Ureter (tissue), 1 donor: ENCODE results near the gene LPA. TPM values are rescaled to one million over a fixed set of nuclear protein-coding genes. Genes with fewer than 3 reads are reported as not detected.
"Not testable (repeated sequence)": the region's sequence is repeated elsewhere in the genome, so short reads cannot be mapped to it uniquely, and the experiment has no call there.

Experiments used
- DNase-seq: peaks from one replicate; pipeline ENCODE4 v3.0.0-alpha.2; 2020; ENCODE audit warnings: low spot score
- total RNA-seq: library from RNA; stranded (reverse); gene quantifications from one replicate; pipeline ENCODE4 v1.2.4, GENCODE V29; 2023
- donor health status: DM: yes; HTN: yes; CAD: no.

Gene LPA, protein sequence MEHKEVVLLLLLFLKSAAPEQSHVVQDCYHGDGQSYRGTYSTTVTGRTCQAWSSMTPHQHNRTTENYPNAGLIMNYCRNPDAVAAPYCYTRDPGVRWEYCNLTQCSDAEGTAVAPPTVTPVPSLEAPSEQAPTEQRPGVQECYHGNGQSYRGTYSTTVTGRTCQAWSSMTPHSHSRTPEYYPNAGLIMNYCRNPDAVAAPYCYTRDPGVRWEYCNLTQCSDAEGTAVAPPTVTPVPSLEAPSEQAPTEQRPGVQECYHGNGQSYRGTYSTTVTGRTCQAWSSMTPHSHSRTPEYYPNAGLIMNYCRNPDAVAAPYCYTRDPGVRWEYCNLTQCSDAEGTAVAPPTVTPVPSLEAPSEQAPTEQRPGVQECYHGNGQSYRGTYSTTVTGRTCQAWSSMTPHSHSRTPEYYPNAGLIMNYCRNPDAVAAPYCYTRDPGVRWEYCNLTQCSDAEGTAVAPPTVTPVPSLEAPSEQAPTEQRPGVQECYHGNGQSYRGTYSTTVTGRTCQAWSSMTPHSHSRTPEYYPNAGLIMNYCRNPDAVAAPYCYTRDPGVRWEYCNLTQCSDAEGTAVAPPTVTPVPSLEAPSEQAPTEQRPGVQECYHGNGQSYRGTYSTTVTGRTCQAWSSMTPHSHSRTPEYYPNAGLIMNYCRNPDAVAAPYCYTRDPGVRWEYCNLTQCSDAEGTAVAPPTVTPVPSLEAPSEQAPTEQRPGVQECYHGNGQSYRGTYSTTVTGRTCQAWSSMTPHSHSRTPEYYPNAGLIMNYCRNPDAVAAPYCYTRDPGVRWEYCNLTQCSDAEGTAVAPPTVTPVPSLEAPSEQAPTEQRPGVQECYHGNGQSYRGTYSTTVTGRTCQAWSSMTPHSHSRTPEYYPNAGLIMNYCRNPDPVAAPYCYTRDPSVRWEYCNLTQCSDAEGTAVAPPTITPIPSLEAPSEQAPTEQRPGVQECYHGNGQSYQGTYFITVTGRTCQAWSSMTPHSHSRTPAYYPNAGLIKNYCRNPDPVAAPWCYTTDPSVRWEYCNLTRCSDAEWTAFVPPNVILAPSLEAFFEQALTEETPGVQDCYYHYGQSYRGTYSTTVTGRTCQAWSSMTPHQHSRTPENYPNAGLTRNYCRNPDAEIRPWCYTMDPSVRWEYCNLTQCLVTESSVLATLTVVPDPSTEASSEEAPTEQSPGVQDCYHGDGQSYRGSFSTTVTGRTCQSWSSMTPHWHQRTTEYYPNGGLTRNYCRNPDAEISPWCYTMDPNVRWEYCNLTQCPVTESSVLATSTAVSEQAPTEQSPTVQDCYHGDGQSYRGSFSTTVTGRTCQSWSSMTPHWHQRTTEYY (N-terminal part only)
- 2.5 TPM for total RNA-seq

DNA sequence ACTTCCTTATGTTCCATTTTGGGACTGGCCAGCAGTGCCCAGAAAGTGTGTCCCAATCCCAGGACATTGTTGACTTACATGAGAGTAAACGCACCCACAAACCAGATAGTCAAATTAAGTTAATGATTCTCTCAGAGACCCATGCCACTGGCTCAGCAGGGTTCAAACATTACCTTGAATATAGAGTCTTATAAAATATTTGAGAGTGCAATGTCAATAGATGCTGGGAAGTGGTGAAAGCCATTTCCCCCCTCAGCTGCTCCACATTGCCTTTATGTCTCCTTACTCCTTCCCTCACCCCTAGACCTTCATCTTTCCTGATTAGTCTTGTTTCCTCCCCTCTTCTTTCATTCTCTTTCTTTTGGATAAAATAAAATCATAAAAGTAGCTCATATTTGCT lies at the start of gene LPA:
TSS of gene LPA (minus strand) at position 78 of the 400 bp plus-strand sequence. CDS start at position 17, 61 bp downstream.
- DNase-seq: not testable (repeated sequence)

DNA sequence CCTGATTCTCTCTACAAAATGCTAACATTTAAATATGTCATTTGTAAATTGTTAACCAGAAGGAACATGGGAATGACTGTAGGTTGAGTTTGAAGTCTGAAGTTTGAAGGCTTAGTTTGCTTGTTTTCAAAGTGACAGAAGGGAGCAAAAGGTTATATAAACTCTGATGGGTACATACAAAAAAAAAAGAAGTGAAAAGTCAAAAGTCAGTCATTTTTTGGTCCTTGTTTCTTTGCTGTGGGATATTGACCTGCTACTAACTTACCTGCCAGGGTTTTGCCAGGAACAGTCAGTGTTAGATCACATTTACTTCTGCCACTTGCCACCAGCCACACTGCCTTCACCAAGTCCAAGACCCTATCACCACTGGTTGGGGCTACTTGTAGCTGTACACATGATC lies 44.9 kb upstream of the LPA start:
- not testable (repeated sequence) for DNase-seq

DNA sequence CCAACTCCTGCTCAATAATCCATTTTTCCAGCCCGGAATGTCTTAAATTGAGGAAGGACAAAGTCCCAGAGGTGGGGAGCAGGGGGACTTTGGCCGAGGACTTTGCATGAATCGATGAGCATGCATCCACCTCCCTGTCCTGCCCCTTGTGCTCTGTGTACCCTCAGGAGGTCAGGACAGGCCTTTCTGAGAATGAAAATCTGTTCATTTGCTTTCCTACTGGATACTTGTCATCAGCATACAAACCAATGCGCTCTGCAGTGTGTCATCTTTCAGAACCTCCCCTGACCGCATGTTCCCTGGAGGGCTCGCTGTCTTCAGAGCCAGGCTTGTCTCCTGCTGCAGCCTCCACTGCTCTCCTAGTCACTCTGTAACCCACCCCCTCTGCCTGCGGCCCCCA lies 40.6 kb upstream of the LPA start:
- DNase-seq: not testable (repeated sequence)

DNA sequence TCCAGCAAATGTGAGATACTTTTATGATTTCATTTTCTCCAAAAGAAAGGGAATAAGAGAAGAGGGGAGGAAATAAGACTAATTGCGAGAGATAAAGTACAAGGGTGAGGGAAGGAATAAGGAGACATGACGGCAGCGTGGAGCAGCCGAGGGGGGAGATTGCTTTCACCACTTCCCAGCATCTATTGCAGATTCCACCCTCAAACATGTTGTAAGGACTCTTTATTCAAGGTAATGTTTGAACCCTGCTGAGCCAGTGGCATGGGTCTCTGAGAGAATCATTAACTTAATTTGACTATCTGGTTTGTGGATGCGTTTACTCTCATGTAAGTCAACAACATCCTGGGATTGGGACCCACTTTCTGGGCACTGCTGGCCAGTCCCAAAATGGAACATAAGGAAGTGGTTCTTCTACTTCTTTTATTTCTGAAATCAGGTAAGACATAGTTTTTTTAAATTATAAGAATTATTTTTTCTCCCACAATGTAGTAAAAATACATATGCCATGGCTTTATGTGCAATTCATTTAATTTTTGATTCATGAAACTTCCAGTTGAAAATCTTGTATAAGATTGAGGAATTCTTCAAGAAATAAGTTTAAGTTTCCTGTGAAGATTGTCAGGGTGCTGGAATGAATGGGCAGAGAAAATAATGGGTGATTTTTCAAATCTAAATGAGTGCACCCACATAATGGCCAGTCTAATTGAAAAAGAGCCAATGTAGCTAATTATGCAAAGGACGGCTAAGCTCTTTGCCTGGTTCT lies 38.0 kb upstream of the LPA start, which contains the start of gene PLG:
TSS of gene PLG (plus strand) at position 327 of the 763 bp plus-strand sequence. CDS start at position 388, 61 bp downstream.
- not testable (repeated sequence) for DNase-seq

DNA sequence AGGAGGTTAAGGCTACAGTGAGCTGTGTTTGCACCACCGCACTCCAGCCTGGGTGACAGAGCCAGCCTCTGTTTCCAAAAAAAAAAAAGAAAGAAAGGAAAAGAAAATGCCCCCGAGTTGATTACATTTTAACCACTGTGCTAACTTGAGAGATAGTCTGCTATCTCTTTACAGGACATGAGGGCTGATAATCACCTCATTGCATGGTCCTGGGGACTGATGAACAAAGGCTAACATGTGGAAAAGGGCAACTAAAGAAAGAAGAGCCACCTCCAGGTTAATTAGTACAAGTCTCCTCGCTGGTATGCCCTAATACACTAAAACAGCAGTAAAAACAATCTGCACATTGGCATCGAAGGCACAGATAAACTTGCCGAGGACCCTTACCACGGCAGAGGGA lies 33.8 kb upstream of the LPA start:
- no peak for DNase-seq

DNA sequence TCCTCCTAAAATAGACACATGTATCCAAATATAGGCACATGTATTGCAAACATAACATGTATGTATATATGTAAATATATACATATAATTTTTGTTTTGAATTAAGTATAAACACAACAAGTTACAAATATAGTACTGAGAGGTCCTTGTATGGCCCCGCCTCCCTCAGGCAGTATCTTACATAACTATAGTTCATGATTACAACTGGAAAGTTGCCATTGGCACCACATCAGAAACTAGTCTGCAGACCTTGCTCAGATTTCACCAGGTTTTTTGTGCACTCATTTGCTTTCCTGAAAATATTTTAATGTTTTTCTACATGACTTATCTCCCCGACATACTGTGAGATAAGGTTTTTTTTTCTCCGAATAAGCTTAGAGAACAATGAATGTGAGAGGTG lies 32.8 kb upstream of the LPA start:
- DNase-seq: not testable (repeated sequence)

DNA sequence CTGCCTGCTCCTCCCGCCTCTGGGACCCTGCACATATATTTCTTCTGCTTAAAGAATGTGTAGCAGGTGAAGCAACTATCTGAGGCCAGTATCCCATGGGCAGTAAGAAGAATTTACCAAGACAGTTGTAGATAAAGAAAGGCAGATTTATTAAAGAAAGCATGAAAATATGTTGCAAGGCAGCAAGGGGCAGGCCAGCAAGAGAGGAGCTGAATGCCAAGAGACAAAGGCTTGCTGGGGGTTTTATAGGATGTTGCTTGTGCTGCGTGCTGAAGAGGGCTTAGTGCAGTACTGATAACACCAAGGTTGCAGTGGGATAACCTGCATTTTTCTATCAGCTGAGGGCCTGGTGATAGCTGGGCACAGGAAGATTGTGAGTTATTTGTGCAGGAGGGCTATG lies 31.5 kb upstream of the LPA start:
- not testable (repeated sequence) for DNase-seq

DNA sequence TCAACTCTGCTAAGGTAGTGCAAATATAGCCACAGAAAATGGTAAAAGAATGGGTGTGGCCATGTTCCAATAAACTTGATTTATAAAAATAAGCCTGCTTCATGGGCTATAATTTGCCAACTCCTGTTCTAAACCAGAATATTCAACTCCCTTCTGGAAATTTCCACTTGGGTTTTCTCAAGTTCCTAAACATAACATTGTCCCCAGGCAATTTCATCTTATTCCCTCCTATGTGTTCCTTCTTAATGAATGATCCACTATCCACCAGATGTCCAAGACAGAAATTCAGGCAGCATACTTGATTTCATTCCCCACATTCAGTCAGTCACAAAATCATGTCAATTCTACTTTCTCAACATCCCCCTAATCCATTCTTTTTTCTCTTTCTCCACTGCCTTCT lies 30.9 kb upstream of the LPA start:
- not testable (repeated sequence) for DNase-seq

DNA sequence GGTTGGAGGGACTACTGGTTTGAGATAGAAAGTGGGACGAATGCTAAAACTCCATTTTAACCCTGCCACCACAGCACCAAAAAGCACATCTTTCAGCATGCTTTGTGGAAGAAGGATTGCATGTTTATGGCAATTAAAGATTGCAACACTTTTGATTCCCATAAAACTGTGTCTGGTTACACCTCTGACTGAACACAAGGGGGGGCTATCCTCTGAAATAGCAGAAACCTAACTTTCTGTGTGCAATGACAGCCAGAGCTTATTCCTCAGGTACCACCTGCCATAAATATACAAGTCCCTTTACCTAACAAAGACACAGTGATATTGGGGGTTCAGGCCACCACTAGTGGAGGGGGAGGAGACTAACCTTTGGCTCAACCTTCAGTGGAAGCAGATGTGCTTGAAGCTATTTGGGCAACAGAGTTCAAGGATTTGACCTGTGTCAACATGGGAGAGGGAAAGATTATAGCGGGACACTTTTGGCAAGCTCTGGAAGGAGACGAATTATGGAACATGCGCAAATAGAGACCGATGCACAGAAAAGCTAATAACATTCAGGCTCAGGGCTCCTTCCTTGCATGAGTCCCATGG lies 28.4 kb upstream of the LPA start:
- no peak for DNase-seq

DNA sequence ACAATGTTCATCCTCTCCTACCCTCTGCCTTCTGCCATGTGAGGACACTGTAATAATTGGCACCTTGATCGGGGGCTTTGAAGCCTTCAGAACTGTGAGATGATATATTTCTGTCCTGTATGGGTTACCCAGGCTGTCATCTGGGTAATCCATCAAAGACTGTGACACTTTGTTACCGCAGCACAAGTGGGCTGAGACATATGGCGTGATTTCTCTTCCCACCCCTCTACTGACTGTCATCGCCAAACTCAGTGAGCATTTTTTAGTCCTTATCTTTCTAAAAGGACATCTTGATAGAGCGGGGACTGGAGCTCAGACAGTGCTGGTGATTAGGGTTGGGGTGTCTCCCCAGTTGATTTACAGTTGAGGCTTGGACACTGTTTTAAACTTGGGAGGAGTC lies 27.5 kb upstream of the LPA start:
- DNase-seq: no peak

DNA sequence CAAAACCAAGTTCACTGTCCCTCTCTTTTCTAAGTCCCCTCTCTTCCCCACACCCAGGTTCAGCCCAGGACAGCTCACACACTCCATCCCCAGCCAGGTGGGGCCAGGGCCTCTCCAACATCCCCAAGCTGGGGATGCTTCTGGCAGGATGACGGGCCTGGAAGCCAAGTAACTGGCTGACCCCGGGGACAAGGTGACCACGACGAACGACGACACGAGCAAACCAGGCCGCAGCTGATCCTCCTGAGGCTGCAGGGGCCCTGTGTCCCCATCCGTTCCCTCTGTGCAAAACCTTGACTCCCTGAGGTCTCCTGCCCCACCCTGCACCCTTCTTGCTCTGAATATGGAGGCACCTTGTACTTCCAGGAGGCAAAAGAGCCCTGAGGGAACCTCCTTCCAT lies 26.4 kb upstream of the LPA start:
- no peak for DNase-seq

DNA sequence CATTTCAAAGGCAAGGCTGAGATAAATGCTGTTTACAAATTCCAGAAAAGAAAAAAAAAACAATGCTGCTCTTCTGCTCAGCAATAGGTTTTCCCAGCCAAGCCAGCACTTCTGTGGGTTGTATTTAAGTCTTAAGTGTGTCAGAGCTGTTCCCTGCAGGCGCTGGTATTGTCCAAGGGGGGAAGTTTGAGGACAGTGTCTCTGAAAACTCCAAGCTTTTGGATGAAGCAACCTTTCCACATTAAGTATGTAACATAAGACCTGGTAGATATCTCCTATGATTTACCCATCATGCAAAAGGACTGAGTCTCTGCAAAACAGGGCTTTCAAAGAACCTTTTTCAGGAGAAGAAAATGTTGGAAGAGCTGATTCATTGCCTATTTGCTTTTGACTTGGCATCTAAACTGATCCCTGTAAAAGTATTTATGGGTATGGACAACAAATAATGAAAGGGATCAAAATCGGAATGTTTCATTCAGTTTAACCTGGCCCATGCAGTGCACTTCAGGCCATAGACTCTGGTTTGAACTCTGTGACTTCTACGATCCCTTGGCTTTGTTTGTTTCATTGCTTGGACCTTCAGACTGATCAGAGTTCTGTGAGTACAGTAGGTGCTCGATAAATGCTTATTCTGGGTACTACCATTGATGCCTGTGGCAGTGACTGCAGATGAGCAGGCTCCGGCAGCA lies 21.8 kb upstream of the LPA start:
- no peak for DNase-seq

DNA sequence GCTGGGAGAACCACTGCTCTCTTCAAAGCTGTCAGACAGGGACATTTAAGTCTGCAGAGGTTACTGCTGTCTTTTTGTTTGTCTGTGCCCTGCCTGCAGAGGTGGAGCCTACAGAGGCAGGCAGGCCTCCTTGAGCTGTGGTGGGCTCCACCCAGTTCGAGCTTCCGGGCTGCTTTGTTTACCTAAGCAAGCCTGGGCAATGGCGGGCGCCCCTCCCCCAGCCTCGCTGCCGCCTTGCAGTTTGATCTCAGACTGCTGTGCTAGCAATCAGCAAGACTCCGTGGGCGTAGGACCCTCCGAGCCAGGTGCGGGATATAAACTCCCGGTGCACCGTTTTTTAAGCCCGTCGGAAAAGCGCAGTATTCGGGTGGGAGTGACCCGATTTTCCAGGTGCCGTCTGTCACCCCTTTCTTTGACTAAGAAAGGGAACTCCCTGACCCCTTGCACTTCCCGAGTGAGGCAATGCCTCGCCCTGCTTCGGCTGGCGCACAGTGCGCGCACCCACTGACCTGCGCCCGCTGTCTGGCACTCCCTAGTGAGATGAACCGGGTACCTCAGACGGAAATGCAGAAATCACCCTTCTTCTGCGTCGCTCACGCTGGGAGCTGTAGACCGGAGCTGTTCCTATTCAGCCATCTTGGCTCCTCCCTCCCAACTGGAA lies 21.2 kb upstream of the LPA start:
- not testable (repeated sequence) for DNase-seq

DNA sequence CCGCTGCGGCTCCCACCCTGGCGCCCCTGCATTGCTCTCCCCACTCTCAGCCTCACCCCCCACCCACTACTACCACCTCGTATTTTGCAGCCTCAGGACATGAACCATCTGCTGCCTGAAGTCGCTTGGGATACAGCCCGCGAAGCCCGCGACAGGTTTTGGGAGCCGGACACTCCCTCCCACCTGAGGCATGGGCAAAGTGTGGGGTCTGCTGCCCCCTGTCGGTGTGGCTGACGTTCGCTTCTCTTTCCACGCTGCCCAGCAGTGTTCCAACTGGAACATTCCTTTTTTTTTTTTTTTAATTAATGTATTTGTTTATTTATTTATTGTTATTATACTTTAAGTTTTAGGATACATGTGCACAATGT lies 15.3 kb upstream of the LPA start:
- no peak for DNase-seq

DNA sequence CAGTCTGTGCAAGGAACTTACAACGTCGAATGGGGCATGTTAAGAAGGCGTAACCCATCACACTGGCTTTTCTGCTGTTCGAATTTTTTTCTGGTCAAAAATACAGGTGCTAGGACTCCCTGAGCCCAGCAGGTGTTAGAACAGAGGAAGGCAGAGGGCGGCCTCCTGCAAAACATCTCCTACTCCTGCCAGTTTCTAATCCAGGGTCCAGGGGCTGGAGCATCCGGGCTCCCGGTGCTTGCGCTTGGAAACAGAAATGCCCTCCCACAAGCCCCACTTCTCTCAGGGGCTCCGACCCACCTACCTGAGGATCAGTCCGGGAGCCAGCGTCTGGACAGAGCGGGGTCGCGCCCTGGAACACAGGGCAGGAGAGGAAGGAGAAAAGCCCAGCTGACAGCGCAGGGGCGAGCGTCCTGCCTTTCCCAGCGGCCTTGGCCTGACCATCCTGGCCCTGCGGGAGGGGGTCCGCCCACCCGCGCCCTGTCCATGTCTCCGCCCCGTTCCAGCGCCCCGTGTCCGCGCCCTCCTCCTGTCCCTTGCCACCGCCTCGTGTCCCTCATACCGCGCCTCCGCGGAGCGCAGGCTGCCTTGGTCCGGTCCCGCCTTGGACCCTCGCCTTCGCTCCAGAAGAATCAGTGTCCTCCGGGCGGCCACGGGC lies 14.8 kb upstream of the LPA start:
- DNase-seq: no peak

DNA sequence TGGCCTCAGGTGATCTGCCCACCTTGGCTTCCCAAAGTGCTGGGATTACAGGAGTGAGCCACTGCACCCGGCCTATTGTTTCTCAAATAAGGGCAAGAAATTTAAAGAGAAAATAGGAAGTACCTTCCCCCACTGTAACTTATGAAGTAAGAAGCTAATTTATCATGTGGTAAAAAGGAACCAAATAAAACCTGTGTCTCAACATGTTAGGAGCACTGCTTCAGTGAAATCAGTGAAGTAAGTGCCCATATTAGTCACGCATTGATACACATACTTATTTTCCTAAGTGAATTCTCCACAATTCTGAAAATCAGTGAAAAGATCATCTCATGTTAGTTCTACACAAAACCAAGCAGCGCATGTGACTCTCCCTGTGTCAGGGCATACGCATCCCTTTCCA lies 14.2 kb upstream of the LPA start:
- DNase-seq: no peak

DNA sequence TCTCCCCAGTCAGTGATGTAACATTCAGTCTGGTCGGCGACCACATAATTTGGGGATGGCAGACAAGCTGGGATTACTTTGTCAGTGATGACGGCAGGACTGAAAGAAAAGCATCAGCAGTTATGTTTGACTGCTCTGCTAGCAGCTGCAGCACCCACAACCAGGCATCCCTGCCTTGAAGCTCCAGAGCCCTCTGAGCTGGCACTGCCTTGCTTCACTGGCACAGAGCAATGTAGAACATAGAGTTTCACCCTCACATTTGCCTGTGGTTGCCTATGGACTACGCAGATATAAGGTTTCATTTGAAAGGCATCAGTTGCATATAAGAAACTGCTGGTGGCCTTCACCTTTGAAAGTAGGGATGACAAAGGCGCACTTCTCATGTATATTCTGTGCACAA lies 12.3 kb upstream of the LPA start:
- not testable (repeated sequence) for DNase-seq

DNA sequence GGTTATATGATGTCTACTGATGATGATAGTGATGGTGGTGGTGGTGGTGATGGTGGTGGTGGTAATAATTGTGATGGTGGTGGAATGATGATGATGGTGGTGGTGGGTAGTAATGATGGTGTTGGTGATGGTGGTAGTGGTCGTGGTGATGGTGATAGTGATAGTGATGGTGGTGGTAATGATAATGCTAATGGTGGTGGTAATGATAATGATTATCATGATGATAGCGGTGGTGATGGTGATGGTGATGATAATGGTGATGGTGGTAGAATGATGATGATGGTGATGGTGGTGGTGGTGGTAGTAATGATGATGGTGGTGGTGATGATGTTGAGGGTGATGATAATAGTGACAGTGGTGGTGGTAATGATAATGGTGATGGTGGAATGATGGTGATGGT lies 4.5 kb upstream of the LPA start:
- no peak for DNase-seq
